ENCODE data around the gene TXNDC2.
"Not testable (repeated sequence)": the region's sequence is repeated elsewhere in the genome, so short reads cannot be mapped to it uniquely, and the experiment has no call there.

TXNDC2 gene

DNA sequence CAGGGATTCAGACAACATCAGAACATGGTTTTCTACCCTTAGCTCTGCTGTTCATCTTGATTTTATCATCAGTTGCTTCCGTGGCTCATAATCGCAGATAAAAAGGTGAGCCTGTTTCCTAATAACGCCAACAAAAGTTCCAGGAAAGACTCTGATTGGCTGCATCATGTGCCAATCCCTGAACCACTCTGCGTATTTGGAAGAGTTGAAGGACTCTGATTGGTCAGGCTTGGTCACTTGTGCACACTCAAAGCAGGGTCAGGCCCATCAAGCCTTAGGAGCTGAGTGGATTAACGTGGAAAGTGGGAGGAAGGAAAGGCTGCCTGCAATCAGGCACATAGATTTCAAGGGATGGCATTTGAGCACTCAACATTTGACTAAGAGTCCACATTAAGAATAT lies 11.4 kb downstream of the TXNDC2 start:
- TF ChIP-seq, protein P1, sequence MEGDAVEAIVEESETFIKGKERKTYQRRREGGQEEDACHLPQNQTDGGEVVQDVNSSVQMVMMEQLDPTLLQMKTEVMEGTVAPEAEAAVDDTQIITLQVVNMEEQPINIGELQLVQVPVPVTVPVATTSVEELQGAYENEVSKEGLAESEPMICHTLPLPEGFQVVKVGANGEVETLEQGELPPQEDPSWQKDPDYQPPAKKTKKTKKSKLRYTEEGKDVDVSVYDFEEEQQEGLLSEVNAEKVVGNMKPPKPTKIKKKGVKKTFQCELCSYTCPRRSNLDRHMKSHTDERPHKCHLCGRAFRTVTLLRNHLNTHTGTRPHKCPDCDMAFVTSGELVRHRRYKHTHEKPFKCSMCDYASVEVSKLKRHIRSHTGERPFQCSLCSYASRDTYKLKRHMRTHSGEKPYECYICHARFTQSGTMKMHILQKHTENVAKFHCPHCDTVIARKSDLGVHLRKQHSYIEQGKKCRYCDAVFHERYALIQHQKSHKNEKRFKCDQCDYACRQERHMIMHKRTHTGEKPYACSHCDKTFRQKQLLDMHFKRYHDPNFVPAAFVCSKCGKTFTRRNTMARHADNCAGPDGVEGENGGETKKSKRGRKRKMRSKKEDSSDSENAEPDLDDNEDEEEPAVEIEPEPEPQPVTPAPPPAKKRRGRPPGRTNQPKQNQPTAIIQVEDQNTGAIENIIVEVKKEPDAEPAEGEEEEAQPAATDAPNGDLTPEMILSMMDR (IDR thresholded peaks at IDR 0.05; ENCODE audit: borderline replicate concordance, insufficient read depth, low read depth, low read length) = no peak
- no peak overlapping the region for H3K4me3 ChIP-seq (ENCODE audit: low read depth, low read length)

DNA sequence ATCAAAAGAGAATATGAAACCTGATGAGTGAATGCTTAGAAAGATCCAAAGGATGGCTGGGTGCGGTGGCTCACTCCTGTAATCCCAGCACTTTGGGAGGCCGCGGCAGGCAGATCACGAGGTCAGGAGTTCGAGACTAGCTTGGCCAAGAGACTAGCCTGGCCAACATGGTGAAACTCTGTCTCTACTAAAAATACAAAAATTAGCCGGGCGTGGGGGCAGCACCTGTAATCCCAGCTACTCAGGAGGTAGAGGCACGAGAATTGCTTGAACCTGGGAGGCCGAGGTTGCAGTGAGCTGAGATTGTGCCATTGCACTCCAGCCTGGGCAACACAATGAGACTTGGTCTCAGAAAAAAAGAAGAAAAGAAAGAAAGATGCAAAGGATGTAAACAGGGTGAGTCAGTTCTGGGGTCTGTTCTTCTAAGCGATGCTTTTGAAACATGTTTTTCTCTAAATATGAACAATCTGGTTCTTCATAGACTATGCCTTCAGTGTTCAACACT lies 12.1 kb downstream of the TXNDC2 start:
- not testable (repeated sequence) for H3K4me3 ChIP-seq (ENCODE audit: low read depth, low read length)

DNA sequence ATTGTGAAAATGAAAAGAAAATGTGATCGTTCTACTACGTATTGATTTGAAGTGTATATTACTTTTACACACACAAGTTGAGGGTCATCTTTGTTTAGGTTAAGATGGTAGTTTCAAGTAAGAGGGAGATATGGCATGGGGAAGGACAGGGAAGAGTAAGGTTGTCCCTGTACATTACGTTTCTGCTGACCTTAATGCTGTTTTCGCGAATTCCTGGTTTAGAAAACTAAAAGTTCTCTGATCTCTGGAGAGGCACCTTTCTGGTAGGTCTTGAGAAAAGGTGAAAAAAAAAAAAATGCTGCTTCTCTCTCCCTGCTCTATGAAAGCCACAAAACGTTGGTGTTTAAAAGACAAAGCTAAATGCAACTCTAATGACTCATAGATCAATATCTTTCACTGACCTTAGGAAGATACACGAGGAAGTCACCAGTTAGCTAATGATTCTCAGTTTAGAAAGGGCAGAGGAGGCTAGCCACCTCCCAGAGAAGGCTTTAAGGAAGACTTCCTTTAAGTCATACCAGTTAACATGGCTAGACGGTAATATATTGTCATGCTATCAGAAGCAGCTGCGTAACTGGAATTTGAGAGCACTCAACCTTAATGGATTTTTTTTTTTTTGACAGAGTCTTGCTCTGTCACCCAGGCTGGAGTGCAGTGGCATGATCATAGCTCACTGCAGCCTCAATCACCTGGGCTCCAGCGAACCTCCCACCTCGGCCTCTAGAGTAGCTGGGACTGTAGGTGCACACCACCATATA lies 13.2 kb downstream of the TXNDC2 start:
- TF ChIP-seq, protein P1 (IDR thresholded peaks at IDR 0.05; ENCODE audit: borderline replicate concordance, insufficient read depth, low read depth, low read length) = no peak
- H3K4me3 ChIP-seq (ENCODE audit: low read depth, low read length) = no peak overlapping the region

GRCh38 chr18:9899550-9899930 lies 13.8 kb downstream of the TXNDC2 start:
- H3K4me3 ChIP-seq (ENCODE audit: low read depth, low read length) = not testable (repeated sequence)

GRCh38 chr18:9900699-9901098 lies 14.9 kb downstream of the TXNDC2 start:
- TF ChIP-seq, protein P1 (IDR thresholded peaks at IDR 0.05; ENCODE audit: borderline replicate concordance, insufficient read depth, low read depth, low read length) = no peak

DNA sequence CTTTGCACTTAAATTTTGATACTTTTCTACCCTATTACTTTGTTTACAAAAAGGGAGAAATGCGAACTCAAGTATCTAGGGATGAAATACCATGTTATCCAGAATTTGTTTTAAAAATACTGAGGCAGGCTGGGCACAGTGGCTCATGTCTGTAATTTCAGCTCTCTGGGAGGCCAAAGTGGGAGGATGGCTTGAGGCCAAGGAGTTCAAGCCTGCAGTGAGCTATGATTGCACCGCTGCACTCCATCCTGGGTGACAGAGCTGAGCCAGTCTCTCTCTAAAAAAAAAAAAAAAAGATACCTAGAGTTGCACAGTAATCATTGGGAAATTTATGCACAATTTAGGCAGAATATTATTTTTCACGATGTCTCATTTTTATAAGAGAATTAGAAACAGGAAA lies 15.6 kb downstream of the TXNDC2 start:
- TF ChIP-seq, protein P1 (IDR thresholded peaks at IDR 0.05; ENCODE audit: borderline replicate concordance, insufficient read depth, low read depth, low read length) = no peak
- no peak overlapping the region for H3K4me3 ChIP-seq (ENCODE audit: low read depth, low read length)

More at GRCh38 chr18:9900699-9901098, 14.9 kb downstream of the TXNDC2 start:
- H3K4me3 ChIP-seq (ENCODE audit: low read depth, low read length) = no peak overlapping the region

- H3K4me3 ChIP-seq (ENCODE audit: low read depth, low read length) = not testable (repeated sequence)
Measured at GRCh38 chr18:9902264-9902663, 16.5 kb downstream of the TXNDC2 start.

- TF ChIP-seq, protein P1 (IDR thresholded peaks at IDR 0.05; ENCODE audit: borderline replicate concordance, insufficient read depth, low read depth, low read length) = no peak
Measured at GRCh38 chr18:9902832-9903231, 17.1 kb downstream of the TXNDC2 start.

More at GRCh38 chr18:9902832-9903231, 17.1 kb downstream of the TXNDC2 start:
- no peak overlapping the region for H3K4me3 ChIP-seq (ENCODE audit: low read depth, low read length)
